PC-9 (cell line): Measurements from ENCODE around the gene SYCP2L.
"Not testable (repeated sequence)": the region's sequence is repeated elsewhere in the genome, so short reads cannot be mapped to it uniquely, and the experiment has no call there.

Experiments used
- EZH2 ChIP-seq: fragments of 200-600 bp; sonication (generic); IDR thresholded peaks from 2 replicates; pipeline ENCODE4 v1.8.0; 2017; ENCODE audit warnings: antibody characterized with exemption, low read depth
- TF ChIP-seq, protein P1 (sequence below): fragments of 200-600 bp; sonication (generic); conservative IDR thresholded peaks from 2 replicates; pipeline ENCODE4 v1.6.1; 2017; ENCODE audit warnings: mixed run types, antibody characterized with exemption, mild to moderate bottlenecking, moderate library complexity

DNA sequence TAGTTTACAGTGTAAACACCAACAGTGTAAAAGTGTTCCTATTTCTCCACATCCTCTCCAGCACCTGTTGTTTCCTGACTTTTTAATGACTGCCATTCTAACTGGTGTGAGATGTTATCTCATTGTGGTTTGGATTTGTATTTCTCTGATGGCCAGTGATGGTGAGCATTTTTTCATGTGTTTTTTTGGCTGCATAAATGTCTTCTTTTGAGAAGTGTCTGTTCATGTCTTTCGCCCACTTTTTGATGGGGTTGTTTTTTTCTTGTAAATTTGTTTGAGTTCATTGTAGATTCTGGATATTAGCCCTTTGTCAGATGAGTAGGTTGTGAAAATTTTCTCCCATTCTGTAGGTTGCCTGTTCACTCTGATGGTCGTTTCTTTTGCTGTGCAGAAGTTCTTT lies 98.1 kb downstream of the SYCP2L start:
- TF ChIP-seq, protein P1, sequence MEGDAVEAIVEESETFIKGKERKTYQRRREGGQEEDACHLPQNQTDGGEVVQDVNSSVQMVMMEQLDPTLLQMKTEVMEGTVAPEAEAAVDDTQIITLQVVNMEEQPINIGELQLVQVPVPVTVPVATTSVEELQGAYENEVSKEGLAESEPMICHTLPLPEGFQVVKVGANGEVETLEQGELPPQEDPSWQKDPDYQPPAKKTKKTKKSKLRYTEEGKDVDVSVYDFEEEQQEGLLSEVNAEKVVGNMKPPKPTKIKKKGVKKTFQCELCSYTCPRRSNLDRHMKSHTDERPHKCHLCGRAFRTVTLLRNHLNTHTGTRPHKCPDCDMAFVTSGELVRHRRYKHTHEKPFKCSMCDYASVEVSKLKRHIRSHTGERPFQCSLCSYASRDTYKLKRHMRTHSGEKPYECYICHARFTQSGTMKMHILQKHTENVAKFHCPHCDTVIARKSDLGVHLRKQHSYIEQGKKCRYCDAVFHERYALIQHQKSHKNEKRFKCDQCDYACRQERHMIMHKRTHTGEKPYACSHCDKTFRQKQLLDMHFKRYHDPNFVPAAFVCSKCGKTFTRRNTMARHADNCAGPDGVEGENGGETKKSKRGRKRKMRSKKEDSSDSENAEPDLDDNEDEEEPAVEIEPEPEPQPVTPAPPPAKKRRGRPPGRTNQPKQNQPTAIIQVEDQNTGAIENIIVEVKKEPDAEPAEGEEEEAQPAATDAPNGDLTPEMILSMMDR, result not testable (repeated sequence)
- TF ChIP-seq EZH2, result not testable (repeated sequence)
